ENCODE results near the gene TIAL1.

- TF ChIP-seq CTCF (IDR thresholded peaks at IDR 0.05 in 2 of 3, conservative IDR thresholded peaks at IDR 0.05 in 1 of 3; ENCODE audit: borderline replicate concordance in 1 of 3, insufficient read depth in 1 of 3, low read depth in 2 of 3, low read length in 2 of 3): no peak
- TF ChIP-seq MAX (IDR thresholded peaks at IDR 0.05): no peak
- no peak for TF ChIP-seq POLR2AphosphoS5 (IDR thresholded peaks at IDR 0.05; ENCODE audit: low read depth, low read length)
- no peak for TF ChIP-seq POLR2A (IDR thresholded peaks at IDR 0.05; ENCODE audit: borderline replicate concordance, extremely low read depth, insufficient read depth, insufficient read length)
- no peak for TF ChIP-seq EGR1 (IDR thresholded peaks at IDR 0.05; ENCODE audit: low read depth)
- no peak for TF ChIP-seq SP1 (IDR thresholded peaks at IDR 0.05; ENCODE audit: low read depth)
- TF ChIP-seq YY1 (IDR thresholded peaks at IDR 0.05; ENCODE audit: extremely low read depth, insufficient replicate concordance, low read depth, low read length): no peak
- no peak for TF ChIP-seq REST (IDR thresholded peaks at IDR 0.05; ENCODE audit: low read depth)
These were observed 45.9 kb downstream of the TIAL1 start for GRCh38 chr10:119550827-119551226.
